NCI-H345 (cell line): ENCODE measurements around the gene CD38.
A peak's percentile ranks its signal among the peaks of the same experiment; 100 is the strongest.
"Not testable (repeated sequence)": the region's sequence is repeated elsewhere in the genome, so short reads cannot be mapped to it uniquely, and the experiment has no call there.

ENCODE experiments used
- DNase-seq: peaks from one replicate; lab custom pipeline; 2025; lab: John Stamatoyannopoulos, UW

CD38 gene

GRCh38 chr4:15762460-15762859 lies 15.7 kb upstream of the CD38 start:
- DNase-seq: not testable (repeated sequence)

GRCh38 chr4:15765391-15765790 lies 12.7 kb upstream of the CD38 start:
- DNase-seq: no peak

DNA sequence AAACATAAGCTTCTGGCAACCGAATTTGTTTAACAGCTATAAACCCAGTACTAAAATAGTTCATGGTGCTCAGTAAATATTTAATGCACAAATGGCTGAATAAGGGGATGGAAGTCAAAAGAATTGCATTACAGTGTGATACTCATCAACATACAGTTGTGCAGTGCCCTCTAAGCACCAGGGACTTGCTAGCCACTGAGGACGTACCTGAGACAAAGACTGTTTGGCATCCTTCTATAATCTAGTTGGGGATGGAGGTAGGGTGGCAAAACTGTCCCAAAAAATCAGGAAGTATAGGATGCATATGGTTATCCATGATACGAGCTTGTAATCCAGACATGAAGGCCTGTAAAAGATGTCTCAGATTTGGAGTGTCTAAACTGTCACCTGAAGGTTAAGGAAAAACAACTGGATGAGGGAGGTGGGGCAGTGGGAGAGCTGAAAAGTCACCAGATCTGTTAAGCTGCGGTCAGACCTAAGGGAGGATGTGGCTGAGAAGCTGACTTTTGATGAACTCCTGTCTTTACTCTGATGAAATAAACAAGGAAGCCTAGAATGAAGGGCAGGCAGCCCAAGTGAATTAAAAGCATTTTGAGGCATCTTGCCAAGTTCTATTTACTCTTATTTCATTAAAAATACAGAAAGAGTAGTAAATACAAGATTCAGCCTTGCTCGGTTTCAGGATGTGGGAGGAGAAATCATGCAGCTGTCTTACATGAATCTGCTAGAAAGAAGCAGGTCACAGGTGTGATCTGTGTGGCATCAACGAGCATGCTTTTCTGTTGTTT lies 12.0 kb upstream of the CD38 start:
- no peak for DNase-seq

DNA sequence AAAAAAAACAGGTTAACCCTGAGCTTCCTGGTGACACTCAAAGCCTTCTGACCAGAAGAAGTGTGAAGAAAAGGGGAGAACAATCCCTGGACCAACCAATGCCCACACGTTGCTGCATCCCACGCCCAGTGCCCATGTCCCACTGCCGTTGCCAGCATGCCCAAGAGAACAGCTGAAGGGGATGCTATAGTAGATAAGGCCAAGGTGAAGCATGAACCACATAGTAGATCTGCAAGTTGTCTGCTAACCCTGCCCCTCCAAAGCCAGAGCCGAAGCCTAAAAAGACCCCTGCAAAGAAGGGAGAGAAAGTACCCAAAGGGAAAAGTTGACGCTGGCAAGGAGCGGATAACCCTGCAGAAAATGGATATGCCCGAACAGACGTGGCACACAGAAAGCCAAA lies 11.3 kb upstream of the CD38 start:
- DNase-seq: no peak

- DNase-seq: no peak
These were observed 8.9 kb upstream of the CD38 start for GRCh38 chr4:15769202-15769601.

- no peak for DNase-seq
These were observed 6.7 kb upstream of the CD38 start for GRCh38 chr4:15771216-15772058.

- no peak for DNase-seq
These were observed 4.1 kb upstream of the CD38 start for GRCh38 chr4:15774020-15774420.

DNA sequence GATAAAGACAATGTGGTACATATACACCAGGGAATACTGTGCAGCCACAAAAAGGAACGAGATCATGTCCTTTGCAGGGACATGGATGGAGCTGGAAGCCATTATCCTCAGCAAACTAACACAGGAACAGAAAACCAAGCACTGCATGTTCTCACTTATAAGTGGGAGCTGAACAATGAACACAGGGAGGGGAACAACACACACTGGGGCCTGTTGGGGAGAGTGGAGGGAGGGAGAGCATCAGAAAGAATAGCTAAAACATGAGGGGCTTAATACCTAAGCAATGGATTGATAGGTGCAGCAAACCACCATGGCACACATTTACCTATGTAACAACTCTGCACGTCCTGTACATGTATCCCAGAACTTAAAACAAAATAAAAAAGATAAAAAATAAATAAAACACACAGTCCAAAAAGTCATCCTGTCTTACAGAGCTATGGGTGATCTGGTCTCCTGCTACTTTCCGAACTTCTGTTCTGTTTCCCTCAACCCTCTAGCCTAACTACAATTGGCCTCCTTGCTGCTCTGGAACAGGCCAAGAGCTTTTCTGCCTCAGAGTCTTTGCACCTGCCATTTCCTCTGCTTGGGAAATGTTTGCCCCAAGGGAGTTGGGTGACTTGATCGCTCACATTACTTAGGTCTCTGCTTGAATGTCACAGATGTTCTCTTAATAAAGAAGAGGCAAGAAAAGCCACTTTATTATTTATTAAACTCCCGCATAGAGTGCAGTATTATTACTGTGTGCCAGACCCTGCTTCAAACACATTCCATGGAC lies 1.1 kb upstream of the CD38 start:
- DNase-seq: no peak

DNA sequence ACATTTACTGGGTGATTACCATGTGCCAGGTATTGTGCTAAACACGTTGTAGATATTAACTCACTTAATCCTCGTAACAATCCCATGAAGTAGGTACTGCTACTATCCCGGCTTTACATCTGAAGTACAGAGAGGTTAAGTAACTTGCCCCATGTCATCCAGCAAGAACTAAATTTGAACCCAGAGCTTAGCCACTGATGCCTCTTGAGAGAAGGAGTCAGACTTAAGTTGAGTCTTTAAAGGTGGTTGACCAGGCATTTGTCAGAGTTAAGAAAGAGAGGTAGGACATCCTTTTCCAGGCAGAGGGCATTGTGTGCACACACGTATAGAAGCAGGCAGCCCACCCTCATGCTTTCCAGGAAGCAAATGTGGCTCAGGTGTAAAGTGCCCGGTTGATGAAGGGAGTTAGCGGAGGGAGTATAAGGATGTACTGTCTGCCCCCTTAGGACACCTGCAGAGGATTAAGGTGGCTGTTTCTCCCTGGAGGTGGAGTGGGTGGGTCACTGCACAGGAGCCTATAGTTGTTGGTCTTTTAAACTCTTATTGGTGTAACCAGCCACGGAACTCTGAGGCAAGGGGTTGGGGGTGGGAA lies 335 bp upstream of the CD38 start:
- DNase-seq: no peak

DNA sequence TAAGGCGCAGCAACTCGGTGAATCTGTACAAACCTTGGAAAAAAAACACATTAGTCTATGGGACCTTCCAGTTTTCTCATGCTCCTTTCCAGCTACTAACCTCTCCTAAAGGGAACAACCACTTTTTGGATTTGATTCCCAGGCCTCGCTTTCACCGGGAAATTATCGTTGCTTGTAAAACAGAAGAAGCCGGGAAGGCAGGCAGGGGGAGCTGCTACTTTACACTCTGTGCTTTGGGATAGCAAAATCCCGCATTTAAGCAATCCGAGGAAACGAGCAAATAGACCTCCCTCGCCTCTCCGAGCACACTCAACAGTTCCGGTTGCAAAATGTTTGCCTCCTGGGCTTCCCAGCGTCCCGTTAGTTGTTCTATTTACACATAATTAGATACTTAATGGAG lies 1.2 kb downstream of the CD38 start:
- DNase-seq: peak; percentile 26

GRCh38 chr4:15779809-15780208 lies 1.7 kb downstream of the CD38 start:
- no peak for DNase-seq

- DNase-seq: no peak
These were observed 3.4 kb downstream of the CD38 start for GRCh38 chr4:15781427-15782095.

DNA sequence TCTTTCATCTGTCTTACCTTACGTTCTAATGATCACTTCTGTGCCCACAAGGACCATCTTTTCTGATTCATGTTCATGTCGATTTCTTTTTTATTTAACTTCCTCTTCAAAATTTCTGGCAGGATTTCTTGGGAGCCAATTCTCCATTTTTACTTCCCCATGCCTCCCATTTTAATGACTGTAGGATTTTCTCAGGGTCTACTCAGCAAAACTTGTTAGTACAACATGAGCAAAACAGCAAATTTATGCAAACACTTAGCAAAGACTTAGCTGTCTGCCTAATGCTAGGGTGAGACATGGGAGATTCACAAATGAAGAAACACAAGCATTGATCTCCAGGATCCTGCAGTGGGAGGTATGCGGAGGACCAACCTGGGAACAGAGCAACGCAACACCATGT lies 5.5 kb downstream of the CD38 start:
- no peak for DNase-seq

DNA sequence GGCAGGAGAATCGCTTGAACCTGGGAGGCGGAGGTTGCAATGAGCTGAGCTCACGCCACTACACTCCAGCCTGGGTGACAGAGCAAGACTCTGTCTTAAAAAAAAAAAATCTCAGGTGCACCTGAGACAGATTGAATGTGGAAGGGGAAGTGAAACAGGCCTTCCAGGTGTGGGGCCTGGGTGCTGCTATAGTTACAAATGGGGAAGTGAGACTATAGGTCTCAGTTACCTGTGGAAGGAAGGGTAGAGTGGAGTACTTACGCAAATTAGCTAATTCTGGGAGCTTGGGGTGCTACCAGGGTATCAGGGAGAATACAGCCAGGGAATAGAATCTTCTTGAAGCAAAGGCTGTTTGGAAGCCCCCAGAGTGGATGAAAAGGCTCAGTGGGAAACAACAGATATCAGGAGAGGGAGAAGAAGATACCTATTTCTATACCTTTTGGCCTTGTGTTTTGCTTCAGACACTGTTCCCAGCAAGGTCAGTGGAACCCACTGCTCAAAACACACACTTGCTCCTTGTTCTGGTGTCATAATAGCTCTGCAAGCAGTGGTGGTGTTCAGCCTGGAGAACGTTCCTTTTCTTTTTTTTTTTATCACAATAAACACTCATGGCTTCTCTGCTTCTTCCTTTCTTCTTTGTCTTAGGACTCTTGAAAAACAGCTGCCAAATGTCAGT lies 7.0 kb downstream of the CD38 start:
- DNase-seq: no peak

DNA sequence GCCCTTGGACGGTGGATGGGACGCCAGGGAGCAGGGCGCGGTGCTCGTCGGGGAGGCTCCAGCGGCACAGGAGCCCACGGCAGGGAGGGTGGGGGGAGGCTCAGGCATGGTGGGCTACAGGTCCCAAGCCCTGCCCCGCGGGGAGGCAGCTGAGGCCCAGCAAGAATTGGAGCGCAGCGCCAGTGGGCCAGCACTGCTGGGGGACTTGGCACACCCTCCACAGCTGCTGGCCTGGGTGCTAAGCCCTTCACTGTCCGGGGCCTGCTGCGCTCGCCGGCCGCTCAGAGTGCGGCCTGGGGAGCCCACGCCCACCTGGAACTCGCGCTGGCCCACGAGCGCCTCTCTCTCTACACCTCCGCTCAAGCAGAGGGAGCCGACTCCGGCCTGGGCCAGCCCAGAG lies 8.6 kb downstream of the CD38 start:
- no peak for DNase-seq

GRCh38 chr4:15792974-15793373 lies 14.8 kb downstream of the CD38 start:
- no peak for DNase-seq

GRCh38 chr4:15793506-15794363 lies 15.6 kb downstream of the CD38 start:
- DNase-seq: no peak

- DNase-seq: no peak
These were observed 16.3 kb downstream of the CD38 start for GRCh38 chr4:15794426-15794825.

DNA sequence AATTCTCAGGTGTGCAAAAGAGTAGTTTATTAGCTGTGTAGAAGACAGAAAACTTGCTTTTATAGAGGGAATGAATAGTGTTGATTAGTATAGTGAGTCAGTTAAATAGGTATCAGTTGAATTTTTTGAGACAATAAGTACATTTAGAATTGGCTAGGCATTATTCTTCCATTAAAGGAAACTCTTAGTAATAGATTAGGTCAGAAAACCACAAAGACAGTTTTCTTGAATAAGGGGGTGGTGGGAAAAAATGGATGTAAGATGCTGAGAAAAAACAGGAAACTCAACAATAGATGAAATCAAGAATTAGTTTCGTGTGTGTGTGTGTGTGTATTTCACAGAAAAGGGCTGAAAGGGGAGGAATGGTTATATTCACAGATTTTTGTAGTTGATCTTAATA lies 16.8 kb downstream of the CD38 start:
- DNase-seq: no peak

DNA sequence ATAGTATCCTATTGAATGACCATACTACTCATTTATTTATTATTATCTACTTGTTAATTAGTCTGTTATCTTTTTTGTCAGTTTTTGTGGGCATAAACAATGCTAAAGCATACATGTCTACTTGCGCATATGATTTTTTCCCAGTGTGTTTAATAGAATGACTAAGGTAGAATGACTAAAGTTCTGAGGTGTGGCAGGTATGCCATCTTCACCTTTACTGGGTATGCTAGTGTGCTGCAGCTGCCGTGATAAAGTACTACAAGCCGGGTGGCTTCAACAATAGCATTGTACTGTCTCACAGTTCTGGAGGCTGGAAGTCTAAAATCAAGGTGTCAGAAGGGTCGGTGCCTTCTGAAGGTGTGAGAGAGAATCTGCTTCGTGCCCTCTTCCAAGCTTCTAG lies 19.2 kb downstream of the CD38 start:
- no peak for DNase-seq
